Testis (tissue), 3 donors: ENCODE measurements around the gene PLB1. TPM values are rescaled to one million over a fixed set of nuclear protein-coding genes. Genes with fewer than 3 reads are reported as not detected.
"Not testable (repeated sequence)": the region's sequence is repeated elsewhere in the genome, so short reads cannot be mapped to it uniquely, and the experiment has no call there.

Experiments
- DNase-seq: peaks from one replicate; pipeline ENCODE4 v3.0.0-alpha.2; 2019
- H3K27ac ChIP-seq, 2 donors: fragments of 200-600 bp; sonication (generic); one replicate each; pipeline ENCODE4 v1.5.1; 2019
- H3K27me3 ChIP-seq: fragments of 200-600 bp; sonication (generic); one replicate; pipeline ENCODE4 v1.5.1; 2019
- H3K36me3 ChIP-seq: fragments of 200-600 bp; sonication (generic); one replicate; pipeline ENCODE4 v1.5.1; 2017; ENCODE audit warnings: low read depth; ENCODE audit errors: missing control alignments
- H3K4me1 ChIP-seq: fragments of 200-600 bp; sonication (generic); one replicate; pipeline ENCODE4 v1.5.1; 2019
- H3K4me3 ChIP-seq, 2 donors: fragments of 200-600 bp; sonication (generic); one replicate each; pipeline ENCODE4 v1.5.1; 2017 to 2019
- H3K9me3 ChIP-seq: fragments of 200-600 bp; sonication (generic); one replicate; pipeline ENCODE4 v1.5.1; 2017
- CTCF ChIP-seq, 3 experiments: fragments of 450-650 bp in 2 of 3; fragments of 200-600 bp in 1 of 3; sonication (generic) in 1 of 3; IDR thresholded peaks; one replicate each; pipeline ENCODE4 v1.5.1; 2016 to 2019; ENCODE audit warnings: antibody characterized with exemption in 3 of 3, mild to moderate bottlenecking in 2 of 3, moderate library complexity in 1 of 3
- POLR2A ChIP-seq: fragments of 450-650 bp; IDR thresholded peaks from one replicate; pipeline ENCODE4 v1.6.1; 2017; ENCODE audit warnings: antibody characterized with exemption, mild to moderate bottlenecking, moderate library complexity
- WGBS, 2 donors: methylation state at CpG; one replicate each; pipeline ENCODE4 v1.1.5; 2018; 5-methylcytosine and 5-hydroxymethylcytosine counted together
- intact Hi-C: fragments of 100-400 bp; cut with DNase I; formaldehyde crosslinking; loops from one replicate; pipeline ENCODE4 v1.15.1; 2023; ENCODE audit warnings: low total_unique reads
- polyA plus RNA-seq: library from polyadenylated mRNA; stranded (reverse); fragments of 350-450 nt; fragmentation: Illumina TruSeq; extraction: RNeasy Lipid Tissue Mini Kit (QIAGEN cat#74804); gene quantifications from one replicate; pipeline ENCODE4 v1.2.3, GENCODE V29; 2014; ENCODE audit warnings: low read depth, low replicate concordance; ENCODE audit not compliant: insufficient read depth
- total RNA-seq, 2 donors: library from RNA; depleted of rRNA; stranded (reverse); fragments of >200 nt; gene quantifications; one replicate each; pipeline ENCODE4 v1.2.3, GENCODE V29; 2016

Gene PLB1
- total and polyA plus RNA-seq, 3 donors from 2014 or later = 7.6 to 10.9 (median 10.4) TPM

GRCh38 chr2:28663359-28663758 is 167.5 kb downstream of the PLB1 start:
- 72 to 75% methylated on average over 1 of the region's 1 CpG for WGBS, 2 donors
- intact Hi-C loops = loop anchor here (5.0 kb wide), 1 partner anchor 89 kb away; the partner anchor contains the start of gene PPP1CB
- Histone ChIP-seq H3K36me3 (no peaks in the 10 kb centered on the region), H3K4me1 (peaks cover 44% of the 10 kb centered on the region), H3K27me3 (no peaks in the 10 kb centered on the region), H3K27ac (peak overlapping the region; percentile 70 to 84), H3K9me3 (no peaks in the 10 kb centered on the region), H3K4me3 (no peak overlapping the region)
- TF ChIP-seq CTCF (IDR thresholded peaks at IDR 0.05) = peak in 1 of 3 experiments; percentile 16
- TF ChIP-seq POLR2A = no peak
- DNase-seq = no peak

- H3K27me3 ChIP-seq = no peaks in the 10 kb centered on the region
- H3K4me1 ChIP-seq = peaks cover 44% of the 10 kb centered on the region
- peak; percentile 85 for DNase-seq
- H3K27ac ChIP-seq = peak overlapping the region; percentile 70 to 84
- H3K4me3 ChIP-seq = no peak overlapping the region
- intact Hi-C loops = loop anchor here (5.0 kb wide), 1 partner anchor 88 kb away; the partner anchor contains the start of gene PPP1CB
- no peaks in the 10 kb centered on the region for H3K9me3 ChIP-seq
- no peaks in the 10 kb centered on the region for H3K36me3 ChIP-seq
- TF ChIP-seq POLR2A = no peak
- no peak for TF ChIP-seq CTCF (IDR thresholded peaks at IDR 0.05)
- WGBS, 2 donors = 50 to 72% methylated on average over 22 of the region's 22 CpGs
Observed at GRCh38 chr2:28664120-28664842, 168.4 kb downstream of the PLB1 start.

- TF ChIP-seq POLR2A (no peak), CTCF (IDR thresholded peaks at IDR 0.05) (no peak)
- peaks cover 44% of the 10 kb centered on the region for H3K4me1 ChIP-seq
- intact Hi-C loops = no loop called here
- H3K4me3 ChIP-seq = no peak overlapping the region
- no peaks in the 10 kb centered on the region for H3K27me3 ChIP-seq
- H3K9me3 ChIP-seq = no peaks in the 10 kb centered on the region
- H3K36me3 ChIP-seq = no peaks in the 10 kb centered on the region
- peak overlapping the region; percentile 70 to 84 for H3K27ac ChIP-seq
- peak; percentile 54 for DNase-seq
- 39% methylated on average over 8 of the region's 8 CpGs for WGBS, 2 donors
Observed at GRCh38 chr2:28665041-28665704, 169.3 kb downstream of the PLB1 start.

GRCh38 chr2:28665811-28666377 is 170.0 kb downstream of the PLB1 start:
- intact Hi-C loops = not testable (repeated sequence)
- 72 to 90% methylated on average over 4 of the region's 4 CpGs for WGBS, 2 donors

GRCh38 chr2:28666496-28667184 is 170.8 kb downstream of the PLB1 start:
- WGBS, 2 donors = 82% methylated on average over 8 of the region's 8 CpGs
- TF ChIP-seq POLR2A (no peak), CTCF (IDR thresholded peaks at IDR 0.05) (no peak)
- intact Hi-C loops = no loop called here
- no peak for DNase-seq
- Histone ChIP-seq H3K36me3 (no peaks in the 10 kb centered on the region), H3K4me3 (no peak overlapping the region), H3K27ac (no peak overlapping the region), H3K9me3 (no peaks in the 10 kb centered on the region), H3K27me3 (no peaks in the 10 kb centered on the region), H3K4me1 (peaks cover 35% of the 10 kb centered on the region)

More at GRCh38 chr2:28665811-28666377, 170.0 kb downstream of the PLB1 start:
- H3K4me1 ChIP-seq = peaks cover 43% of the 10 kb centered on the region
- not testable (repeated sequence) for H3K9me3 ChIP-seq, H3K36me3 ChIP-seq, H3K4me3 ChIP-seq, H3K27me3 ChIP-seq, DNase-seq
- peak overlapping the region; percentile 70 to 84 for H3K27ac ChIP-seq
